DMS 273 treated with DMSO at 0.1 percent for 48 hours (cell line): ENCODE data around the gene DECR2.
"Not testable (repeated sequence)": the region's sequence is repeated elsewhere in the genome, so short reads cannot be mapped to it uniquely, and the experiment has no call there.

ENCODE experiments used
- DNase-seq: peaks from one replicate; lab custom pipeline; 2025; lab: John Stamatoyannopoulos, UW

The DECR2 gene

DNA sequence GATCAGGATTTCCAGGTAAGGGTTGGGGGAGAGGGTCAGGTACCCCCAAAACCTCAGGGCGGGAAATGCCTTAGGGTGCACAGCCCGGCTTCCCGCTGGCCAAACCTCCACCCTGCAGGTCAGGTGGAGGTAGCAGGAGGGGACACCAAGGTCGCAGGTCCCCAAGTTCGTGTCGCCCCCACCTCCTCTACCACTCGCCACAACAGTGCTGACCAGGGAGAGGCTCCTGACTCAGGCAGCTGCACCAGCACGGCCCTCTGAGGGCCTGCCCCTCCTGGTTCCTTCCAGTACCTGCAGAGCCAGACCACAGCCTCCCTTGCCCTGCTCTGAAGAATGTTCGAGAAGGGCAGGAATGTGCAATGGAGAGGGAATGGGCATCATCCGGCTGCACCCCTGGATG lies 35.2 kb upstream of the DECR2 start:
- no peak for DNase-seq

DNA sequence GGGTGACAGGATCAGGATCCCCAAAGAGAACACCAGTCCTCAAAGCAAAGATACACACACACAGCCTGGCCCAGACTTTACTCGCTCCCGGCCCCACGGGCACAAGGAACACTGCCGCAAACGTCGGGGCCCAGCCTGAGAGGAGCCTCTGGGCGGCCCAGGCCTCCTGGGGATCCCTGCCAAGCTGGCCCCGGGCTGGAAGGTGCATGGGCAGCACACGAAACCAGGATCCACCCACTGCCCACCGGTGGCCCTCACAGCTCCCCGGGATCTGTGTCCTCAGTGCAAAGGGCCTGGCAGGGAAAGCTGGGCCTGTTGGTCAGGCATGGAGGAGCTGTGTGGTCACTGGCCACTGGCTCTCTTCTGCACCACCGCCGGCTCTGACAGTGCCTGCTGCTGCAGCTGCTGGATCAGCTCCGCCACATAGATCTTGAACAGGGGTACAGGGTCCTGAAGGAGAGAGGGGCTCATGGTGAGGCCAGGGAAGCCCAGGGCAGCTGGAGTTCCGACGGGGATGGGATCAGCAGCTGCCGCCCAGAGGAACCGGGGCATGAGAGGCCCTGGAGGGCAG lies 34.3 kb upstream of the DECR2 start:
- DNase-seq, result no peak

DNA sequence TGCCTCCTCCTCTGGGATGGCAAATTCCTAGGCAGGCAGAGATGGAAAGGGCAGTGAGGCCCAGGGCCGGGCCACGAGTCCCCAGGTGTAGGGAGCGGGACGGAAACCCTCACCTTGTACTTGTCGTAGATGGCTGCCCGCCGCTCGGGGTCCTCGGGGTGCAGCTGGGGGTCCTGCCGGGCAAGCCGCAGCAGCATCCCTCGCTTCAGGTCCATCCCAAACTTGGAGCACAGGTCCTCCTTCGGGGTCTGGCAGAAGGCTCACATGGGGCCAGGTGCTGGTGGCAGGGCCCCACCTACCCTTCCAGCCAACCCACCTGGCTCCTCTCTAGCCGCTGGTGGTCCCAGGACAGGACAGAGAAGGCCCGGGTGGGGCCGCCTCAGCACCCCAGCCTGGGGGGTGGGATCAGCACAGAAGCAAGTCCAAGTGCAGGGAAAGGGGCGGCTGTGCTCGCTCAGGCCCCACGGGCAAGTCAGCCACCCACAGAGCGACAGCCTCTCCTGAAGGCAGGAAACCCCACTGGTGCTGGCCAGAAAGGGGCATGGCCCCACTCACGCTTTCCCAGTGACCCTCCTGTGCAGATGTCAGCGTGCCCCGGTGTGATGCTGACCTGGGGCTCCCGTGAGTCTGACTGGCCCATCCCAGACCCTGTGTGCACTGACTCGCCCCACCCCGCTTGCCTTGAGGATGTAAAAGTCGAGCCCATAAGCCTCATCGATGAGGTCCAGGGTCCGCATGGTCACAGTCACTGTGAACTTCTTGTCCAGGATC lies 33.1 kb upstream of the DECR2 start:
- DNase-seq, result no peak

DNA sequence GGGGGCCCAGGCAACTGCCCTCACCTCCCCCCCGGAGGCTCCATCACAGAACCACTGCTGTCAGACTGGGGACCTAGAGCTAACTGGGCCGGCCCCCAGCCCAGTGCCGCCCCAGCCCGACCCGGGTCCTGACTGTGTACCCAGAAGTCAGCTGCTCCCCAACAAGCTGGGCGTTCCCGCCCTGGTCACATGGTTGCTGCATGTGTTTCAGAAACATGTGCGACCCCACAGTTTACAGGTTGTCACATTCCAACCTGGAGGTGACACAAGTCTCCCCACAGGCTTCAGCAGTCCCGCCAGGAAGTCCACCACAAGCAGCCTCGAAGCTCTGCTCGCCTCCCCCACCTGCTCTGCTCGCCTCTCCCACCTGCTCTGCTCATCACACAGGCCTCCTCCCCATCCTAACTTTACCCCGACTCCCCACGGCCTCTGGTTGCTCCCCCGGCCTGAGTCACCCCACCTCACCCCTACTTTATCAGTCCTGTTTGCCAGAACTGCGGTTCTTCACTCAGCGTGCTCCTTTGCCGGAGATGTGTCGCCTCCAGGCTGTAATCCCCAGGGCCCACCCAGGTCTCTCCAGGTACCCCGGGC lies 32.3 kb upstream of the DECR2 start:
- DNase-seq, result no peak

DNA sequence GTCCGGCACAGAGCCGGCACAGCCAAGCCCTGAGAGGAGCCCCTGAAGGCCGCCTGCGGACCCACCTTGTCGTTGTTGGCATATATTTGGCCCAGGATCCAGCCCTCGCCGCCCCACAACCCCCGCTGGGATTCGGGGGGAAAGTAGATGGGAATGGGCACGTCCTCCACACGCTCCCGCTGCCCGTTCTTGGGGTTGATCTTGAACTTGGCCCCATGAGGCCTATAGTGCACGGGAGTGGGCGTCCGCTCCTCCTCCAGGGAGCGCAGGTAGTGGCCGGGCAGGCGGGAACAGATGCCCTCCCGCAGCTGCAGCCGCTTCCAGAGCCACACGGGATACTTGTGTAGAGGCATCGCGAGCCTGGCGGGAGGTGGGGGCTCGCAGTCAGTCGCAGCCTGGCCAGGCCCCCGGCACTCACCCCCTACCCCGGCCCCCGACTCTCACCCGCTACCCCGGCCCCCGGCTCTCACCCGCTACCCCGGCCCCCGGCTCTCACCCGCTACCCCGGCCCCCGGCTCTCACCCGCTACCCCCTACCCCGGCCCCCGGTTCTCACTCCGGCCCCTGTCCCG lies 31.7 kb upstream of the DECR2 start:
- DNase-seq, result no peak

DNA sequence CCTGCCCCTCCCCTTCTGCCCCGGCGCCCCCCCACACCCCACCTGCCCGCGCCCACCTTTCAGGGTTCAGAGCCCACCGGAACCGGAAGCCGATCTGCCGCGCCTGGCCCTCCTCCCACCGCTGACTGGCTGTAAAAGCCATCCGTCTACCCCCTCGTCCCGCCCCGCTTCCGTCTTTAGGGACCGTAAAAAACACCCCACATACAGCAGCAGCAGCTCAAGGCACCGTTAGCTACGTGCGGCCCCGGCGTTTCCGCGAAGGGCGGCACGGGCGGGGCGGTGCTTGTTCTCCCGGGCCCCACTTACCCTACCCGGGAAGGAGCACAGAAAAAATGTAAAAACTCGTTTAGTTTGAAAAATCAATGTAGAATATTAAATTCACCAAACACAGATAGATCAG lies 31.2 kb upstream of the DECR2 start, which contains the start of gene MRPL28:
Gene MRPL28, minus strand, starts transcription at position 96 of the 400 bp plus-strand sequence. CDS start 320 bp downstream, outside the sequence.
- DNase-seq, result peak; percentile 77

DNA sequence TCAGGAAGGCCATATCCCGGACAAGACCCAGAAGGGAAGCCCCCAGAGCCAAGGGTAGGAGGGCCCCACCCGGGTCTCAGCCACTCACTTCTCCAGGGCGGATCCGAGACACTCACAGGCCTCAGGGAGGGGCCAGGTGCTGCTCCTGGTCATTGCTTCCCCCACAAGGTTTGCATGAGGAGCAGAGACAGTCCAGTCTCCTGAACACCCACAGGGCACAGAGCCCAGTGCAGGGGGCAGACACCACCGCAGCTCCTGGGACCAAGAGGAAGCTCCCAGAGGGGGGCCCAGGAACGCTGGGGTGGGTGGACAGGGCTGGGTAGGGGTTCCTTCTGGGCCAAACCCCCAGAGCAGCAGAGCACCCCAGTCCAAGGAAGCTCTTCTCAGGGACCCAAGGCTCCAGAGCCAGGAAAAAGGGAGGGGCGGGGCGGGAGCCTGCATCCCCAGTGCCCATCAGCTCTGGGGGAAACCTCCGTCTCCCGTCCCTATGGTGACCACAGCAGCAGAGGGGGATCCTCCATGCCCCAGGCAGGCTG lies 30.6 kb upstream of the DECR2 start:
- no peak for DNase-seq

DNA sequence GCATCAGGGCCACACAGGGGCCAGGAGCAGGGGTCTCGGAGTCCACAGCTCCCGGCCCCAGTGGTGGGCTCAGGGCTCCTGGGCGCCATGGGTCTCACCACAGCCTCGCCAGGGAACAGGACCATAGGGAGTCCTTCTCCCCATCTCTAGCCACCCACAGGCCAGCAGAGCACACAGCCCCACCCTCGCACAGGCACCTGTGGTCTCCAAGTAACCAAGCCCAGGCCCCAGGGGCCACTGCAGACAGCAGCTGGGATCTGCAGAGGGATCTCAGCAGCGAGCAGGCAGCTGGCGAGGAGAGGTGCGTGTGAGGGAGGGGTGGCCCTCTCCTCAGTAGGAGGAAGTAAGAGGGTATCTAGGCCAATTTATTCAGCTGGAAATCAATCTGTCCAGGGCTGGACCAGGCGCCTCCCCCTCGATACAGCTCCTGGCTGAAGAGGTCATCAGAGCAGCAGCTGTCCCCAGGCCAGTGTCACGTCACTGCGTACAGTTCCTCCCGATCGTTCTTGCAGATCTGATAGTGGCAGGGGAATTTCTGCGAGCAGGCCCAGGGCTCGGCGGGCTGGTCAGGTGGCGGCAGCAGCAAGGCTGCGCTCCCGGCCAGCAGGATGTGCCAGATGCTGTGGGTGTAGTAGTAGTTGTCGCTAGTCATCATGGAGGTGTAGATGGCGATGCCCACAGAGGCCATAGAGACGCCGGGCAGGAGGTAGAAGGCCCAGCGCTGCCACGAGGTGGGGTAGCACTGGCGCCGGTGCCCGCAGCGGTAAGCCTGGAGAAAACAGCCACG lies 30.0 kb upstream of the DECR2 start:
- no peak for DNase-seq

DNA sequence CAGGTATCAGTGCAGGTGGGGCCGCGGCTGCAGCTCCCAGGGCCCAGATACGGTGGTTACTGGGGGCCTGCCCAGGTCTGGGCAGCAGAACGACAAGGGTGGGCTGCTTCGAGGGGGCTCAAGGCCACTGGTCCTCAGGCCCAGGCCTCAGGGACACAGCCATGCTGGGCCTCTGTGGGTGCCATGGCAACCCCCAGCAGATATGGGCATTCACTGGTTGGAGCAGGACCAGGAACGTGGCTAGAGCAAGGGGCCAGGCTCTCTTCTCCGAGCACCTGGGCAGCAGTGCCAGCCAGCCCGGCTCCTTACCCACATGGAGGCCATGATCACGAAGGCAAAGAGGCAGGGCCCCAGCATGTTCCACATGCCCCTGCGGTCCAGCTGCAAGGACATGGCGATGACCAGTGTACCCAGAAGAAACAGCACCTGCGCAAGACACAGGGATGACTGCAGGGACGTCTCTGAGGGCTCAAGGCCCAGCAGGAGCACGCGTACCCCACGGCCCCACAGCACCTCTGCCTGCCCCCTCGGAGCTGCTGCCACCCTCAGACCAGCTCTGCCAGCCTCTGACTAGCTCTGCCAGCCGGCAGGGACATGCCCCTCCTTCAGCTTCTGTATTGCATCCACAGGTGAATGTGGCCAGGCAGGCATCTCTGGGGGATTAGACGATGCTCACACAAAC lies 29.2 kb upstream of the DECR2 start:
- no peak for DNase-seq

DNA sequence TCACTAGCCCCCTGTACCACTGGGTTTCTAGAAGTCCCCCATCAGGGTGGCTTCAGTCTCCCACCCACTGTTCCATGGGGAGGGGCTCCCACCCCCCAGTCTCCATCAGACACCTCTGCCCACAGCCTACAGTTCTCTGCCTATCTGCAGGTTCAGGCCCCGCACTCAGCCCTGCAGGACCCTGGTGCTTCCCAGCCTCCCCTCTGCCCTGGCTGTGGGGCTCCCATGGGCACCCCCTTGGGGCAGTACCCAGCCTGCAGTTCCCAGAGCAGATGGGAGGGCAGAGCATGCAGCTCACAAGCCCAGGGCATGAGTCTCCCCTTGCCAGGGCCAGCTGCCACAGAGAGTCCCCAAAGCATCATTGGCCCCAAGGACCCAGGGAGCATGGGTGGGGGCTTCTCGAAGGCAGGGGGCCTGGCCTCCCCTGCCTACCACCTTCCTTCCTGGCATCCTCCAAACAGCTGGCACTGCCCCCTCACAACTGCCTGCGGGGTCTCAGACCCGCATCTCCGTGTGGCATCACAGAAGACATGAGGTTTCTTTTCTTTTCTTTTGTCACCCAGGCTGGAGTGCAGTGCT lies 28.6 kb upstream of the DECR2 start:
- no peak for DNase-seq

DNA sequence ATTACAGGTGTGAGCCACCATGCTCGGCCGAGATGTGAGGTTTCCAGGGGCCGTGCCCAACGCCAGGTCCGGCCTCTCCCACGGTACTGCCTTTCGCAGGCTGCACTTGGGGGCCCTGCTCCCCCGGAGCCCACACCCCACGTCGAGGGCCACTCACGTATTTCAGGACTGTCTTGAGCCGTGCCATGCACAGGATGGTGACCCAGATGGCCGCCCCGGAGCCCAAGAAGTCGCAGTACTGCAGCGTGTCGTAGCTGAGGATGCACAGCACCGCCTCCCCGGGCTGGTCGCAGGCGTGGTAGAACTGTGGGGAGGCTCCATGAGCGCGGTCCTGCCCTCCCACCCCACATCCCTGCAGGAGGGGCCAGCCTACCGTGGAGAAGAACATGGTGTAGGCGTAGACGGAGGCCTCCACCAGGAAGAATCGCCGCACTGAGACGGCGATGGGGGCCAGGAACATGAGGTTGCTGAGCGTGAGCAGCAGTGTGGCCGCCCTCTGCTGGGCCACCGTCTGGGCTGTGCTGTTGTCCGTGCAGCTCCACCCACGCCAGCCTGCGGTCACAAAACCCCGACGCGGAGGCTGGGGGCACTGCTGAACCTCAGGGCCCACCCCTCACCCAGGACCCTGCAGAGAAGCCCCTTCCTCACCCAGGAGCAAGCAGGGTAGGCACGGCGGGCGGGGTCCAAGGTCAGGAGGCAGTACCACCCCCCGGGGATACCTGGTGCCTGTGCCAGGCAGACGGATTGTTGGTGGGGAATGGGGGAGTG lies 27.7 kb upstream of the DECR2 start:
- no peak for DNase-seq

DNA sequence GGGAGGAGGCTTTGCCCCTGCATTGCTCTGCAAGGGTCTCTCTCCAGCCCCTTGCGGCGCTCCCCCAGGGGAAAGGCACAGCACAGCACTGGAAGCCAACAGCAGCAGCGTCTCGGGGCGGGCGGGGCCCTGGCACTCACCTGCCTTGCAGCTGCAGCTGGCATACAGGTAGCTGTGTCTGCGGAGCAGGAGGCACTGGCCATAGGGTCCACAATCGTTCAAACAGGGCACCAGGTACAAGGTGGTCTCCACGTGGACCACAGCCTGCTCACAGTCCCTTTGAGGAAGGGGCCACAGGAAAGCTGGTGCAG lies 27.1 kb upstream of the DECR2 start:
- no peak for DNase-seq

DNA sequence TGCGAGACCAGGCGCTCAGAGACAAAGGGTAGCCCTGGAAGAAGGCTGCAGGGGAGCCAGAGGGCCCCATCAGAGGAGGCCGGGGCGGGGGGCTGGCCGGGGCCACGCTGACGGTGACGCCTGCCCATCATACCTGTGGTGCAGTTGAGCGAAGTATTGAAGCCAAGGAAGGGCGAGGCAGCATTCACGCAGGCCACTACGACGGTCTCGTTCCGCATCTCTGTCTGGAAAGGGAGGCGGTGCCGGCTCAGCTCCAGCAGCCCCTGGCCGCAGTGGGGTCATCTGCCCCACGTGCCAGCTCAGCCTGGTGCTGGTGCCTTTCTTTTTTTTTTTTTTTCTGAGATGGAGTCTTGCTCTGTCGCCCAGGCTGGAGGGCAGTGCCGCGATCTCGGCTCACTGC lies 26.5 kb upstream of the DECR2 start:
- DNase-seq, result no peak

DNA sequence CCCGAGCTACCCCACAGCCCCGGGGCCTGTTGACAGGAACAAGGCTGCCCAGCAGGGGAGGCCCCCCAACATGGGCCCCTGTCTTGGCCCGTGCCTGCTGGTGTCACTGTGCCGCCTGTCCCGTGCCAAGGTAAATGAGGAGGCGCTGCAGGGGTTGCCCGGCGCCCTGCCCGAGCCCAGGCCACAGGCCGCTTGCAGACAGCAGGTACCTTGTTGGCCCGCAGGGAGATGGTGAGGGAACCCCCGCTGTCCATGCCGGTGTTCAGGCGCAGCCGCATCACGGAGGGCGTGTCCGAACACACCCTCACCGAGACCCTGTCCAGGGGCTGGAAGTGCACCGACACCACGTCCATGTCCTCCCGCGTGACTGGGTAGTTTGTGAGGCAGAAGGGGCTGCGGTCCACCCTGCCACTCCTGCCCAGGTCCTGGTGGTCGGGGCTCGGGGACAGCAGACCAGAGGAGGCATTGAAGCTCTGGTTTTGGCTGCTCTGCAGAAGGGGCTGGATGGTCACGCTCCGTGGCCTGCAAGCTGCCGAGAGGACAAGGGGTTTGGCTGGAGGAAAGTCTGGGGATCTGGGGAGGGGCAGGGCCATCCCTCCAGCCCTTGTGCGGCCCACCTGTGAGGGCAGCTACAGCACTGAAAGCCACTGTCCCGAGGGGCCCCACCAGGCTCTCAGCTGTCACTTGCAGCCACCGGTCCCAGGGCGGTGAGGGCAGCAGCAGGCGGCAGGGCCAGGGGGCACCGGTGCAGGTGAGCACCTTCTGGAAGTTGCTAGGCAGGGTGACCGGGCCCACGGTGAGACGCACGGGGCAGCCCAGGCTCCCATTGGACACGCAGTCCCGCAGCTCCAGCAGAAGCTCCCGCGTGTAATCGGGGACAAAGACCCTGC lies 25.5 kb upstream of the DECR2 start:
- DNase-seq, result no peak

DNA sequence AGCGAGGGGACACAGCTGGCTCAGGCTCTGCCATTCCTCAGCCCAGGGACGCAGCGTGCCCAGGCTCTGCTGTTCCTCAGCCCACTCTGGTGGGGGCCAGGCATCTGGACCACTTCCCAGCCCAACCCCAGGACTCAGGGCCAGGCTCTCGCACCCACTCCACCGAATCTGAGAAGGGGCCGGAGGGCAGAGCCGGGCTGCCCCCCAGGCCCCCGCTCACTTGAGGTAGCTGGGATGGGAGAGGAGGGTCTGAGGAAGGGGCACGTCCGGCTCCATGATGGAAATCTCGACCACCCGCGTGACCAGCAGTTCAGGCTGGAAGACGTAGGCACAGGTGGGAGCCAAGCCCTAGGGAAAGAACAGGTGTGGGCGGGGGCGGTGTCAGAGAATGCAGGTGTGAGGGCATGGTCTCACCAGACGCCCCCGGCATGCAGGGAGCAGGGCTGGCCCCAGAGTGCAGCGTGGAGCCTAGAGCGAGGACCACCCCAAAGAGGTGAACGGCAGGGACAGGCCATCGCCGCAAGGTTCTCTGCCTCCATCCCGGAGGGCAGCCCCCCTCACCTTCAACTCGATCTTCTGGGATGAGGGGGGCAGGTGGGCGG lies 24.8 kb upstream of the DECR2 start:
- no peak for DNase-seq

DNA sequence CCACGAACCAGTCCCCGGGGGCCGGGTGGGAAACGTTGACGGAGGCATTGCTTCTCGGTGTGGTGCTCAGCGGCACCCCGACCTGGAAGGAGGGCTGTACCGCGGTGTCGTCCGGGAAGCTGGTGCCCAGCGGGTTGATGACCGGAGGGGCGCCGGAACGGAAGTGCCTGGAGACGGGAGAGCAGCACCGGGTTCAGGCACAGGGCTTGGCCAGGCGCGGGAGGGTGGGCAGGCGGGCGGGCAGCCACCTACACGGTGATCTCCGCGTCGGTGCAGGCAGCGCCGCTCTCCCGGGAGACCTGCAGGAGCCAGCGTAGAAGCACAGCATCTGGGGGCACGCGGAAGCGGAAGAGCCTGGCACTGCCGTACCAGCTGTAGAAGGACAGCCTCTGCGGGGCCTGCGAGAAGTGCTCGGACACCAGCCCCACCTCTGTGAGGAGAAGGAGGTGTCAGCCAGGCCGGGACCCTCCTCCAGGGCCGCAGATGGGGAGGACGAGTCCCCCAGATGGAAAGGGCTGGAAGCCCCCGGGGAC lies 24.2 kb upstream of the DECR2 start:
- DNase-seq, result no peak

DNA sequence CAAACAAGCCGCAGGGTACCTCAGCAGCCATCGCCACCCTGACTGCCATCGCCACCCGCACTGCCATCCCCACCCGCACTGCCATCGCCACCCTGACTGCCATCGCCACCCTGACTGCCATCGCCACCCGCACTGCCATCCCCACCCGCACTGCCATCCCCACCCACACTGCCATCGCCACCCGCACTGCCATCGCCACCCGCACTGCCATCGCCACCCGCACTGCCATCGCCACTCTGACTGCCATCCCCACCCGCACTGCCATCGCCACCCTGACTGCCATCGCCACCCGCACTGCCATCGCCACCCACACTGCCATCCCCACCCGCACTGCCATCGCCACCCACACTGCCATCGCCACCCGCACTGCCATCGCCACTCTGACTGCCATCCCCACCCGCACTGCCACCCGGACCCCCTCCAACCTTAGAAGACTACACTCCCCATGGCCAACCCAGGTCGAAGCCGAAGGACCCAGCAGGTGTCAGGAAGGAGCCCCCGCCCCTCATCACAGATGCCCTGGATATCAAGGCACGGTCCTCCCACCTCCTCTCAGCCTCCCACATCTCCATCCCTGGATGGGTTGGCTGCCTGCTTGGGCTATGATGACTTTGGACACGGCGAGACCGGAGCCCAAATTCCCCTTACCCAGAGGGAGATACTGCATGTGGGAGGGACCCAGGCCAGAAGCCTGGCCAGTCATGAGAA lies 23.4 kb upstream of the DECR2 start:
- not testable (repeated sequence) for DNase-seq

DNA sequence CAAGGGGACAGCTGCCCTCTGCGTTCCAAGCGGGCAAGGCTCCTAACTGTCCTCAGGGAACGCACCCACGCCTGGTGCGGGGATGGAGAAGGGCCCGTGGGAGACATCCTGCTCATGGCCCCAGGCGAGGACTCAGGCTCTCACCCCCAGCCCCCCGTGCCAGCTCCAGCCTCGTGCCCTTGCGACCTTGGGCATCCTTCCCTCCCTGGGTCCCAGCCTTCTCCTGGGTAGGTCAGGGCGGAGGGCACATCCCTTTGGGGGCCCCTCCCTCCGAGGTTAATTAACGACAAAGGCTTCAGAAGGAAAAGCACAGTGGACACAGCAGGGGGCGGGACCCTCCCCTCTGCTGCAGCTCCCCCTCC lies 22.9 kb upstream of the DECR2 start:
- no peak for DNase-seq
